Type B pancreatic cell (in vitro differentiated cells): ENCODE results near the gene TMEM37. TPM values are rescaled to one million over a fixed set of nuclear protein-coding genes. Genes with fewer than 3 reads are reported as not detected.

Experiments
- DNase-seq: peaks from one replicate; pipeline ENCODE4 v3.0.0; 2021; ENCODE audit warnings: mixed read lengths; ENCODE audit not compliant: unreplicated experiment; ENCODE audit errors: extremely low spot score
- H3K27ac Mint-ChIP-seq: 2 replicates; pipeline ENCODE4 v1.8.0; 2021; ENCODE audit warnings: mild to moderate bottlenecking, mixed read lengths
- H3K27me3 Mint-ChIP-seq: 2 replicates; pipeline ENCODE4 v1.8.0; 2021; ENCODE audit warnings: mixed read lengths
- H3K36me3 Mint-ChIP-seq: 2 replicates; pipeline ENCODE4 v1.8.0; 2021; ENCODE audit warnings: mixed read lengths
- H3K4me1 Mint-ChIP-seq: one replicate; pipeline ENCODE4 v1.8.0; 2021; ENCODE audit warnings: mixed read lengths; ENCODE audit not compliant: unreplicated experiment
- H3K4me3 Mint-ChIP-seq: 2 replicates; pipeline ENCODE4 v1.8.0; 2021; ENCODE audit warnings: mild to moderate bottlenecking, mixed read lengths
- H3K9me3 Mint-ChIP-seq: 2 replicates; pipeline ENCODE4 v1.8.0; 2021; ENCODE audit warnings: mixed read lengths
- total RNA-seq: library from RNA; stranded (reverse); gene quantifications from 2 replicates; pipeline ENCODE4 v1.2.1, GENCODE V29; 2021; ENCODE audit warnings: low replicate concordance
- TF ChIP-seq, protein P1 (sequence below): fragments of 200-600 bp; sonication (generic); conservative IDR thresholded peaks from 2 replicates; pipeline ENCODE4 v1.5.0; 2021; ENCODE audit warnings: antibody characterized with exemption, mild to moderate bottlenecking

The TMEM37 gene
- total RNA-seq, 1 donor from 2014 or later: 11.8 TPM

DNA sequence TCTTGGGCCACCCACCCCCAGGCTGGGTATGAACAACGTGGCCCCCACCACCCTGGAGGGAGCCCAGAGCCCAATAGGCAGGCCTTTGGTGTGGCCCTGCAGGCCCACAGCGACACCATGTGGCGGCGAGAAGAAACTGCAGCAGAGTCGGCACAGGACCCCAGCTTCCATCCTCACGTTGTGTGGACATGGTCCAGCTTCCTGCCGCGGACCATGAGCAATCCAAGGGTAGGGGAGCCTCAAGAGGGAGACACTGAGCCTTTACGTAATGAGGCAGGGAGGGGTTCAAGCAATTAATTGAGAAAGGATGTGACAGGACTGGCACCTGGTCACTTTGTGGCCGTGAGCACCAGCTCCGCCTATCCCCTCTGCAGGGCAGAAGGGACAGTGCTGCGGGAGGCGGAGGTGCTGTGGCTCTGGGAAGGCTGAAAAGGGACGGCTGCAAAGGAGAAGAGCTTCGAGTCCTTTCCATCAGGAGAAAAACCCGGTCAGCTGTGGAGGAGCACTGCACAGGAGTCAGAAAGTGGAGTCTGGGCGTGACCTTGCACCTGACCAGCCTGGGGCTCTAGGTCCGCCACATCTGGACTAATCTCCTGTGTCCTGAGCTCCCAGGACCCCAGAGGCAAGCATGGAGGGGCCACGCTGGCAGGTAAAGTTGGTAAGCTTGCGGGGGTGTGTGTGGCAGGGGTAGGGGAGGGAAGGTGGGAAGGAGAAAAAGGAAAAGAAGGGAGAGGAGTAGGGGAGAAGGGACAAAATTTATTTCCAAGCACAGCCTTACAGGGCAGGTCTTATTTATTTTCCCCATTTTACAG lies 44.9 kb downstream of the TMEM37 start:
- no peaks in the 10 kb centered on the region for H3K36me3 Mint-ChIP-seq
- TF ChIP-seq, protein P1, sequence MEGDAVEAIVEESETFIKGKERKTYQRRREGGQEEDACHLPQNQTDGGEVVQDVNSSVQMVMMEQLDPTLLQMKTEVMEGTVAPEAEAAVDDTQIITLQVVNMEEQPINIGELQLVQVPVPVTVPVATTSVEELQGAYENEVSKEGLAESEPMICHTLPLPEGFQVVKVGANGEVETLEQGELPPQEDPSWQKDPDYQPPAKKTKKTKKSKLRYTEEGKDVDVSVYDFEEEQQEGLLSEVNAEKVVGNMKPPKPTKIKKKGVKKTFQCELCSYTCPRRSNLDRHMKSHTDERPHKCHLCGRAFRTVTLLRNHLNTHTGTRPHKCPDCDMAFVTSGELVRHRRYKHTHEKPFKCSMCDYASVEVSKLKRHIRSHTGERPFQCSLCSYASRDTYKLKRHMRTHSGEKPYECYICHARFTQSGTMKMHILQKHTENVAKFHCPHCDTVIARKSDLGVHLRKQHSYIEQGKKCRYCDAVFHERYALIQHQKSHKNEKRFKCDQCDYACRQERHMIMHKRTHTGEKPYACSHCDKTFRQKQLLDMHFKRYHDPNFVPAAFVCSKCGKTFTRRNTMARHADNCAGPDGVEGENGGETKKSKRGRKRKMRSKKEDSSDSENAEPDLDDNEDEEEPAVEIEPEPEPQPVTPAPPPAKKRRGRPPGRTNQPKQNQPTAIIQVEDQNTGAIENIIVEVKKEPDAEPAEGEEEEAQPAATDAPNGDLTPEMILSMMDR: peak; percentile 99
- H3K27me3 Mint-ChIP-seq: no peaks in the 10 kb centered on the region
- no peaks in the 10 kb centered on the region for H3K9me3 Mint-ChIP-seq
- peaks cover 10% of the 10 kb centered on the region for H3K4me1 Mint-ChIP-seq
- H3K4me3 Mint-ChIP-seq: peak overlapping the region; percentile 68
- DNase-seq: no peak
- peak overlapping the region; percentile 65 for H3K27ac Mint-ChIP-seq

DNA sequence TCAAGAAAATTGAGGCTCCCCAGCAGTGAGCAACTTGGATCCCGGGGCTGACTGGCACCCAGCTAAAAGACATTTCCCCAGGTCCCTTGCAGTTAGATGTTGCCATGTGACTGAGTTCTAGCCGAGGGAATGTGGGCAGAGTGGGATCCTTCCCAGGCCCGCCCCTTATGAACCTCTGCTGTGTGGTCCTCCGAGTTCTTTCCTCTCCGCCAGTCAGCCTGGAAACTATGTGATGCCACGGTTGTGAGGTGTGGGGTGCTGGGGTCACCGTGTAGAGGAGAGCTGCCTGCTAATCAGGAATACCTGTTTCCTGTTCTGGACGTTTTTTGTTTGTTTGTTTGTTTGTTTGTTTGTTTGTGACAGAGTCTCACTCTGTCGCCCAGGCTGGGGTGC lies 45.5 kb downstream of the TMEM37 start:
- Mint-ChIP-seq H3K36me3 (no peaks in the 10 kb centered on the region), H3K4me1 (peaks cover 10% of the 10 kb centered on the region), H3K27ac (no peak overlapping the region), H3K9me3 (no peaks in the 10 kb centered on the region), H3K27me3 (no peaks in the 10 kb centered on the region), H3K4me3 (no peak overlapping the region)
- TF ChIP-seq, protein P1: no peak
- DNase-seq: peak; percentile 47

DNA sequence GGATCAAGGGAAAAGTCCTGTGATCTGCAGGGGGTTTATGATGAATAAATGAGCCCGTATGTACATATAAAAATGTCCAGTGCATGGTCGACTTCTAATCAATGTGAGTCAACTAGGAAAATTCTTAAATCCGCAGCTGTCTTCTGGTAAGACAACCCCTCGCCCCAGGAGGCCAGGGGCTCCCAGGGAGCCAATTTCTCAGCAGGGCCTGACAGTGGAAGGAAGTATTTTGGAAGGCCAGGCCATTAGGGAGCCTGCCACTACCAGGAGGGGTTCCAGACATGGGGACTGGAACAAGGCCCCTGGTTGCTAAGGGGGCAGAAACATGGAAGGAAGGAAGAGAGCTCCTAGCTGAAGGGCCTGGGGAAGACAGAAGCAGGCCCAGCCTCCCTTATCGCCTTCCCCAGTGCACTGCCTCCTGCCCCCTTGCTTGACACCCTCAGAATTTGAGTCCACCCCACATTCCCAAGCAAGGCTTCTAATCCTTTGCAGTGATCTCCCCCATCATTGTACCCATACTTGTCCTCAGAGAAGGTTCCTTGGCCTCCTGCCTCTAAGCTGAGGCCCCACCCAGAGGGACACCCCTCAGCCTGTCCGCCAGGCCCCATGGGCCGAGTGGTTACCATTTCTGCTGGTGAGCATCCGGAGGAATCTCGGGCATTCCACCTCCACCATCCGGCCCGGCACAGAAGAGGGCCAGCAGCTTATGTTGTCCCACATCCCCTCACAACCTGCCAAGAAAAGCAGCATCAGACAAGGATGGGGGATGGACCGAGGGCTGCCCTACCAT lies 46.7 kb downstream of the TMEM37 start:
- TF ChIP-seq, protein P1: no peak
- DNase-seq: peak; percentile 54
- no peak overlapping the region for H3K27ac Mint-ChIP-seq
- H3K4me3 Mint-ChIP-seq: no peak overlapping the region
- peaks cover 11% of the 10 kb centered on the region for H3K4me1 Mint-ChIP-seq
- no peaks in the 10 kb centered on the region for H3K36me3 Mint-ChIP-seq
- no peaks in the 10 kb centered on the region for H3K9me3 Mint-ChIP-seq
- H3K27me3 Mint-ChIP-seq: no peaks in the 10 kb centered on the region

DNA sequence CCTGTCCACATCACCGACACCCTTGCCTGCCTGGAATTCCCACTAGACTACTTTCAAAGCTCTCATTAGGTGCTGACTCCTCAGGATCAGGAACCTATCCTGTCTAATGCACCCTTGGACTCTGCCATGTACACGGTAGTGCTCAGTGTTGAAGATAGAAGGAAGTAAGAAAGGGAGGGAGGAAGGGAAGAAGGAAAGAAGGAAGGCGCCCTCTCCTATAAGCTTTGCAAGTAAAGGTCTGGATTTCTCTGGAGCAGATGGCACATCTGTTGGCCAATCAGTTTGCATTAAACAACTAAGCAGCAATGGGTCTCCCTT lies 47.3 kb downstream of the TMEM37 start:
- no peaks in the 10 kb centered on the region for H3K9me3 Mint-ChIP-seq
- TF ChIP-seq, protein P1: no peak
- peaks cover 17% of the 10 kb centered on the region for H3K4me1 Mint-ChIP-seq
- H3K27me3 Mint-ChIP-seq: no peaks in the 10 kb centered on the region
- H3K4me3 Mint-ChIP-seq: no peak overlapping the region
- H3K36me3 Mint-ChIP-seq: no peaks in the 10 kb centered on the region
- H3K27ac Mint-ChIP-seq: no peak overlapping the region
- peak; percentile 22 for DNase-seq

DNA sequence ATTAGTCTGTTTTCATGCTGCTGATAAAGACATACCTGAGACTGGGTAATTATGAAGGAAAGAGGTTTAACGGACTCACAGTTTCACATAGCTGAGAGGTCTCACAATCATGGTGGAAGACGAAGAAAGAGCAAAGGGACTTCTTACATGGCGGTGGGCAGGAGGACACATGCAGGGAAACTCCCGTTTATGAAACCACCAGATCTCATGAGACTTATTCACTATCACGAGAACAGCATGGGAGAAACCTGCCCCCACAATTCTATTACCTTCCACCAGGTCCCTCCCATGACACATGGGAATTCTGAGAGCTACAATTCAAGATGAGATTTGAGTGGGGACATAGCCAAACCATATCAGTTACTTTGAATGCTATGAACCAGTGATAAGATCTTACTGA lies 48.5 kb downstream of the TMEM37 start:
- no peaks in the 10 kb centered on the region for H3K36me3 Mint-ChIP-seq
- TF ChIP-seq, protein P1: no peak
- no peak overlapping the region for H3K27ac Mint-ChIP-seq
- H3K27me3 Mint-ChIP-seq: peaks cover 3% of the 10 kb centered on the region
- no peaks in the 10 kb centered on the region for H3K9me3 Mint-ChIP-seq
- H3K4me1 Mint-ChIP-seq: peaks cover 23% of the 10 kb centered on the region
- H3K4me3 Mint-ChIP-seq: no peak overlapping the region
- DNase-seq: no peak
